SK-MEL-5 (cell line): ENCODE results near the gene PRKAG2. TPM values are rescaled to one million over a fixed set of nuclear protein-coding genes. Genes with fewer than 3 reads are reported as not detected.

Experiments used
- DNase-seq: peaks from one replicate; pipeline ENCODE4 v3.0.0-alpha.2; 2016; ENCODE audit warnings: low read depth, low spot score
- in situ Hi-C: cut with HindIII; loops from 2 replicates; pipeline ENCODE4 v1.10.0; 2016; ENCODE audit warnings: low sequenced_read_pairs, high pct_unique_total_duplicates, low pct_unique_long_range_greater_than_20kb
- total RNA-seq: library from RNA; depleted of rRNA; stranded (reverse); fragments of >200 nt; shearing (Covaris generic); gene quantifications from 2 replicates; pipeline ENCODE4 v1.2.3, GENCODE V29; 2014

PRKAG2 gene
- total RNA-seq, 1 experiment from 2014 or later, result 8.8 TPM

DNA sequence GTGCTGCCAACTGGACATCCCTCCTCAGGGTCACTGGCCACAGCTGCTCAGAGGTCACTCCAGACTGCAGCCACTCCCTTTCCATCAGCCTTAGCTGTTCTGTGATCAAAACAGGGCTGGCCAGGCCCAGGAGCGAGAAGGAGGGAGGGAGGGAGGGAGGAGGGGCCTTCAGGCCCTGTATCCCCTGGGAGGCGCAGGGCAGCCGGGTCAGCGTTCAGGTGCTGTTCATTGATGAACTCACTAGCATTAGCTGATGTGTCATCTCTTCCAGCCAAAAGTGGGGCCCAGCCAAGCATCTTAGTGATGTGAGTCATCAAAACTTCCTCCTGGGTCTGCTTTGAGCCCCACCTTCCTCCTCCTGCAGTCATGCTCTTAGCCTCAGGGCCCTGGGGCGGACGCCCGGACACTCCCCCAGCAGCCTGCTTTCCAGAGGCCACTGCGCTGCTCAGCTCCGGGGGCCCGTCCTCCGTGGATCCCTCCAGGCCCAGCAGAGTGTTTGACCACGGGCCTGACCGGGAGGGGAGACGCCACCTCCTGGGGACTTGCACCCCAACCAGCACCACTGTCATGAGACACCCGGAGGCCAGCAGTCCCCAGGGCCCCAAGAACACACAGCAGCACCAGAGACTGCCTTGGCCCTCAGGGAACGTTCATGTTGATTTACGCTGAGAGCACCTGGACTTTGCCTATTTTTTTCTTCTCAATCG is 149.2 kb downstream of the PRKAG2 start:
- DNase-seq, result peak; percentile 49
- in situ Hi-C loops, result no loop called here

DNA sequence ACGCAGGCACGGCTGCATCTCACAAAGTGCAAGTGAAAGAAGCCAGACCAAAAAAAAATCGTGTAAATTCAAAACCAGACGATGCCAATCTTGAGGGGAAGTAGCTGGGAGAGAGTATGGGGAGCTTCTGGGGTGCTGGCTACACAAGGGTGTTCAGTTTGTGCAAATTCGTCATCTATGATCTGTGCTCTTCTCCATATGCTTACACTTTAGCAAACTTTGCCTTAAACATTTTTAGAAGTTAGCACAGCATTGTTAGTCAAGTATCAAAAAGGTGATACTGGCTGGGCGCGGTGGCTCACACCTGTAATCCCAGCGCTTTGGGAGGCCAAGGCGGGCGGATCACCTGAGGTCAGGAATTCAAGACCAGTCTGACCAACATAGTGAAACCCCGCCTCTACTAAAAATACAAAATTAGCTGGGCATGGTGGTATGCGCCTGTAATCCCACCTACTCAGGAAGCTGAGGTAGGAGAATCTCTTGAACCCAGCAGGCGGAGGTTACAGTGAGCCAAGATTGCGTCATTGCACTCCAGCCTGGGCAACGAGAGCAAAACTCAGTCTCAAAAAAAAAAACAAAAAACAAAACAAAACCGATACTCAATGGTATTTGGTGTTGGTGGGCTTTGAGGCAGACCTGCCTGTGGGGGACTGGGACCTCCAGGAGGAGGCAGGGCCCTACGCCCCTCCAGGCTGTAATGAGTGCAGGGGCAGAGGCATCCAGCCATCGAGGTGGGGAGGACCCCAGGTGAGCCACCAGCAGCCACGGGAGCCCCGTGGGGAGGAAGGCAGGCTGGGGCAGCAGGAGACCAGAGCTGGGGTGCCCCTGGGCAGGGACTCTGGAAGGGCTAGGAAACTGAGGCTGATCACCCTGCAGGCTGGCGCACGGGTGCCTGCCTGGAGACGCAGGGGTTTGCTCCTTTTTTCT is 150.0 kb downstream of the PRKAG2 start:
- no peak for DNase-seq
- in situ Hi-C loops, result no loop called here

DNA sequence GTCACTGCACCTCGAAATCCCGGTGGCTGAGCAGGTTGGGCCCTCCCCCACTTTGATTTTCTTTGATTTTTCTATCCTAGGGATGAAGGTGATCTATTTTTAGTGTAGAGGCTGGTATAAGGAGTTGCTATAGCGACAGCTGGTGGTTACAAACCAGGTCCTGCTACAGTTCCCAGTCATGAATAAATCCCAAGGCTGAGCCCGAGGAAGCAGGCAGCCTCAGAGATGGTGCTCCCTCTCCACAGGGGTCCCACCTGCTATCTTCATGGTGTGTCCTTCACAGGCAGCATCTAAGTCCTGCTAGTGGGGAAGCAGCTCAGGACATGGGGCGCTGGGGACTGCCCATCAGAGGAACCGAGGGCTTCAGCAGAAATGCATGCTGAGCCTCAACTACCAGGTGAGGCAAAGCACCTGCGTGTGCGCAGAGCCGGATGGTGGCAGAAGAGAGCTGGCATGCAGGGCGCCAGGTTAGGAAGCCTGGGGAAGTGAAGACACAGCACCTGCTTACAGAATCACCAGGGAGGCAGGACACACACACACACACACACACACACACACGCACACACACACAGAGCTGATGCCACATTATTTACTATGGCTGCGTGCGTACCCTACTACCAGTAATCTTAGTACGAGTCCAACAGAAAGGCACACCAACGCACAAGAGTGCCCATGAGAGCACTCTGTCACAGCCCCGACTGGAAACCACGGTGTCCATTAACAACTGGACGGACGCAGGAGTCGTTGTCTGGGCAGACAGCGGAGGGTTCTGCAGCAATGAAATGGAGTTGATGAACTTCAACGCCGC is 150.9 kb downstream of the PRKAG2 start:
- in situ Hi-C loops, result no loop called here
- no peak for DNase-seq

DNA sequence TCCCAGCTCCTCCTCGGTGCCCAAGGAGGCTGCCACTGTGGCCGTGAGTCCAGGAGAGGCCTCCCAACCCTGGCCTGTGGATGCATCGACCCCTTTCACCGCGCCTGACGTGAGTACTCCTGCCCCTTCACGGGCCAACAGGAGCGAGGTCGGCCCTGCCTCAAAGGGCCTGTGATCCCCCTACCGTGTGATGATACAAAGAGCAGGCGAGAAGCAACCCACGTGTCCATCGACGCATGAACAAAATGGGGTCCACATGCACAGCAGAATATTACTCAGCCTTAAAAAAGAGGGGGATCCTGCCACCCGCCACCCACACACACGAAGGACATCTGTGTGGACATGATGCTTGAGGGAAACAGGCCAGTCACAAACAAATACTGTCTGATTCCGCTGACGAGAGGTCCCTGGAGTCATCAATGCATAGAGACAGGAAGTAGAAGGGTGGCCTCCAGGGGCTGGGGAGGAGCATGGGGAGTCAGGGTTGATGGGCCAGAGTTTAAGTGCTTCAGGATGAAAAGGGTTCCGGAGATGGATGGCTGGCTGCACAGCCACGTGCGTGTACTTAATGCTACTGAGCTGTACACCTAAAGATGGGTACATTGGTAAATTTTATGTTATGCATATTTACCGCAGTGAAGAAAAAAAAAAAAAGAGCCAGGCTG is 151.9 kb downstream of the PRKAG2 start:
- in situ Hi-C loops, result no loop called here
- no peak for DNase-seq

DNA sequence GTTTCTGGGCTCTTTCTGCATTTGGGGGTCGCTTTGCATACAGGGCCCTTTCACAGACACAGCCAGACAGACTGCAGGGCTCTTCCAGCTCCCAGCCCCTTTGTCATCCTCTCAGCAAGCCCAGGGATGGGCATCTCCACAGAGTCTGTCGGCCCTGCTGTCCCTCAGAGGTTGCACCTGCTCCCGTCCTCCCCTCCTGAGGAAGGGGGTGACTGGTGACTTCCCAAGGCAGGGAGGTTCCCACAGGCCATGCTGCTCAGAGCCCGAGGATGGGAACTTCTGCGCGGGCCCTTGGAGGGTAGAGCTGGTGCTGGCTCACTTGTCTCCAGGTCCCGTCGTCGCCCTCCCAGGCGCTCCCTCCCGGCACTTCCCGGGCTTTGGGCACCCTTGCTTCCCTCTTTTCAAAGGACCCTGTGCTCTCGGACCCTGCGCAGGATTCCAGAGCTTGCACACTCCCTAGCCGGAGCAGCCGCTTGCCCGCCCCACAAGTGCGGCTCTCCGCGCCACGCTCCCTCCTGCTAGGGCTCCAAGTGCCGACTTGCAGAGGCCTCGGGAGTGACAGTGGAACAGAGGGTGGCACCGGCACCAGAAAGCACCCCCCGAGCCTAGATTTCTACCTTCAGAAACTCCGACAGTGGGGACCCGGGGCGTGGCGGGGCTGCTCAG is 152.5 kb downstream of the PRKAG2 start:
- in situ Hi-C loops, result no loop called here
- no peak for DNase-seq

DNA sequence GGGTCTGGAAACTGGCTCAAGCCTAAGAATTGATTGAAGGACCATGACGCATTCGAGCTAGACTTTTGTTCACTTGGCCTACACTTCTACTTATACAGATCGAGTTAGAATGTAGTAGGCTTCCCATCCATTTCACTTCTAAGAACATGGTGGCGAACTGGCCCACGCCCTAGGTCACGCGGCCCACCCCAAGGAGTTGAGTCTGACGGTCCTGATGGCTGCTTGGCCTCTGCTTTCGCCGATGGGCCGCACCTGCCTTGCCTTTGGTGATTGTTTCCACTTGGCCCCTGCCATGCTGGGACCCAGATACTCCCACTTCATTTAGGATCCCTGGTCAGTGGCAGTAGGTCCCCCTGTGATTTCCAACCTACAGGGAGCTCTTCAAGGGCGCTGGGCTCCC is 153.6 kb downstream of the PRKAG2 start:
- in situ Hi-C loops, result no loop called here
- no peak for DNase-seq

DNA sequence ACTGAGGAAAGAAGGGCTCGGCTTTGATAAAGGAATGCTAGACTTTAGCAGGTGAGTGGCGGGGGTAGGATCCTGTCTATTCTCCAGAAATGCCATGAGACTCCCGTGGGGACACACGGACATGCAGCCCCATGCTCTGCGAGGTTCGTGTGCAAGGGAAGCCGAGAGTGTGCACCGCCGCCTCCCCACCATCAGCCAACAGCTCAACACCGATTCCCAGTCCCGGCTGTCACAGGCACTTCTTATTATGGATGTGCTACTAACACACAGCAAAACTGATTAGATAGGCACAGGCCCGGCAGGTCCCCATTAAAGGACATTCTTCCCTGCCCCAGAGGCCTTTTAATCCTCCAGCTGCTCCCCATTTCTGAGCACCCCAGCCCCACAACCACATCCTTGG is 154.4 kb downstream of the PRKAG2 start:
- in situ Hi-C loops, result no loop called here

DNA sequence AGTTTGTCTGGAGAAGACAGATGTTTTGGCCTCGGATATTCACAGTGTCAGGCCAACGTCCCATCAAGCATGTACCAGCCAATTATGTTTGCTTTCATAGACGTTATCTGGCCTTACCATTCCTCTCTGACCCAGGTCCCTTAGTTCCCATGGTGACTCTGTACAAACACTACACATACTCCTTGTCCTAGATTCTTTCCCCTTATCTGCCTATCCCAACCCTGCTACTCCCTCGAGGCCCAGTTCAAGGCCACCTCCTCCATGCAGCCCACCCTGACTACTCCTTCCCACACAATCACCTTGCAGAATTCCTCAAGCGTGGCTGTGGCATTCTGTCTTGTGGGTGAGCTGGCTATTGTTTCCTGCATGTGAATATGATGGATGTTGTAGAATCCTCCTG is 155.2 kb downstream of the PRKAG2 start:
- DNase-seq, result no peak
- in situ Hi-C loops, result no loop called here

More for the DNA sequence above, 154.4 kb downstream of the PRKAG2 start:
- no peak for DNase-seq

DNA sequence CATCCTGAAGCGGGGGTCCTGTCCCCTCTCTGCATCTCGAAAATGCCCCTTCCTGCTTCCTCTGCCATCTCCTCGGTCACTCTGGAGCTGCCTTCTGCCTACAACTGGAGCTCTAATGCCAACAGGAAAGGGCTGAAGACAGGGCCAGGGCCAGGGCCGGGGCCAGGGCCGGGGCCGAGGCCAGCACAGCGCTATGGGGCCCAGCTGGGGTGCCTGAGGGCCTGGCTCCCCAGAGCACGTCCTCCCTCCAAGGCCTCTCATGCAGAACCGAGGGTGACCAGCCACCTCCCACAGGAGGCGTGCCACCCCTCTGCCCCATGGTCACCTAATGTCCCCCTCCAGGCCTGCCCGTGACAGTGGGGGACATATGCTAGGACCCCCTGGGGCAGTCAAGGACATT is 155.7 kb downstream of the PRKAG2 start:
- DNase-seq, result no peak
- in situ Hi-C loops, result no loop called here

DNA sequence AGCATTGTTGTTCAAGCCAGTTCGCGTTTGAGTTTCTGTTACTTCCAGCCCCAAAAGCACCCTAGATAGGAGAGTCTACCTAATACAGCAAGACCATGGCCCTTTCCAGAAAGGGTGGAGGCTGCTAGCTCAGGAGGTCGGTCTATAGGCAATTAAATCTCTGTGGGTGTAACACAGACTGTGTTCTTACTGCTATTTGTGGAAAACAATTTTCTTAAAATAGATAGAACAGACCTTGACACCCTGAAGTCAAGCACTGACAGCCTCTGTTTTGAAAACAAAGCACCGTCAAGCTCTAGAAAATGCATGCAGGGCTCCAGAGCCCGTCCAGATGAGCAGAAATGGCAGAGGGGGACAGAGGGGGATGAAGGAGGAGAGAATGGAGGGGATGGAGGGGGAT is 156.6 kb downstream of the PRKAG2 start:
- DNase-seq, result no peak
- in situ Hi-C loops, result no loop called here

DNA sequence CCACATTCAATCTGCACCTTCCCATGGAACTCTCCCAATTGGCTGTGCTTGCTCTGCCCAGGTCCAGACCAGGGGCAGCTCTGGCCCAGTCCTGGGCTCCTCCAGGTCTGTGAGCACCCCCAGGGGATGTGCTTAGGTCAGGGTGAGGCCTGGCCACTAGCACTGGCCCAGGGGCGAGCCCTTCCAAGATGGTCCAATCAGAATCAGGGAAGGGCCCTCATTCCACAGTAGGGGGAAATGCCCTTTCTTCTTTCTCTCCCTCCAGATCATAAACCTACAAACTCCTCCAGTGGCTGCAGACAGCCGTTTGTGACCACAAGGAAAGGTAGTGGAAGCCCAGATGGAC is 157.0 kb downstream of the PRKAG2 start:
- in situ Hi-C loops, result no loop called here

DNA sequence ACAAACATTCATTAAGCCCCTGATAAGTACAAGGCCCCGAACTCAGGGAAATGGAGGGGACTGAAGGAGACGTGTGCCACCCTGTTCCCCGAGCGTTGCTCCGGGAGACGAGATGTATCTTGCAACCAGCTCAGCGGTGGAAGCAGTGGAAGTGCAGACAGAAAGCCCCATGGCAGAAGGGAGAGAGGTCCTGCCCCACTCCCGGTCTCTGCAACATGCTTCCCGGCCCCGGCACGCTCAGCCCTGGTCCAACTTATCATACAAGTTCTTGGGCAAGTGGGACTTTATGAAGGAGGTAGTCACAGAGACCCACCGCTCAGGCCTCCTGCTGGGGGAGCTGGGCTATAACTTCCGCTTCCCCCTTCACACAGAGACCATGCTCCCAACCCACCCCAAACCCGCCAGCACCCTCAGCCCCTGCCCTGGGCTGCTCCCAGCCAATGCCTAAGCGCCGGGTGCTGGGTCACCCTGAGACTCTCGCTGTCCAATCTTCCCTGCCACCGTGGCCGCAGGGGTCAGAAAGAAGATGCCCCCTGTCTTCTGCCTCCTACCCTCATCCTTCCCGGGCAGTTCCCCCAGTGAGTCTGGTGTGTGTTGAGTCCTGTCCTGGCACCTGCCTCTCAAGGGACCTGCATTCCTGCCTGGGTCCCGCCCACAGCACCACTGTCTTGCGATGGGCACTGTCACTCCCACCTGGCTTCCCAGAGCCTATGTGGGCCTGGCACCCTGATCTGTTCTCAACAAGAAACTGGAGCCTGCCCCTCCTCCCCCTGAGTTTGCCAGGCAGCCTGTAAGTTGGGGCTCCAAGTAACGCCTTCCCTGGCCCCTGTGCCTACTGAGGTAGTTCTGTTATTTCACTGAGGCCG is 157.7 kb downstream of the PRKAG2 start:
- in situ Hi-C loops, result no loop called here
- no peak for DNase-seq

More for the DNA sequence above, 157.0 kb downstream of the PRKAG2 start:
- no peak for DNase-seq

DNA sequence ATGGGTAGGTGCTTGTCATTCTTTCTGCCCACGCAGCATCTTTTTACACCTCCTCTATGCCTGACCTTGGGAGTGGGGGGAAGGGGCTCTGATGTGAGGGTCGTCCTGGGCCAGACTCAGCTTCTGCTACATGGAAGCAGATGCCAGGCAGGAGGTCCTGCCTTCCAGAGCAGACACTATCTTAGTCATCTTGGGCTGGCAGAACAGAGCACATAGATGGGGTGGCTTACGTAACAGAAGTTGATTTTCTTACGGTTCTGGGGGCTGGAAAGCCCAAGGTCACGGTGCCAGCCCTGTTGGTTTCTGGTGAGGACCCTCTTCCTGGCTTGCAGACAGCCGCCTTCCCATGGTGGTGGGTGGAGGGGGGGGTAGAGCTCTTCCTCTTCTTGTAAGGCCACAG is 159.0 kb downstream of the PRKAG2 start:
- in situ Hi-C loops, result no loop called here
- DNase-seq, result no peak

DNA sequence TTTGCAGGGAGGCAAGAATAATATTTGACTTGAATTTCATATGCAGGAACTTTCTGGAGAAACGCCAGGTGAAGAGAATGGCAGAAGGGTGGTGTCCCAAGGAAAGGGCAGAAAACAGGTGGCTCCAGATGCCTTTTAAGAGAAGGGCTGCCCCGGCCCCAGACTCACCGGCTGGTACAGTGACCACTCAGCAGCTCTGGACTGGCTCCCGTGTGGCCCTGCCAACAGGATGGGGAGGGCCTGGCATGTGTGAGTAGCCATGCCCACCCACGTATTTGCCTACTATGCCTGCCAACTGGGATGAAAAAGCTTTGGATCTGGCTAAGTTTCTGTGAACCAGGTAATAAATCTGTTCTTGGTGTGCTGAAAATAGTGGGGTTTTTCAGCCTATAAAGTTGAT is 159.5 kb downstream of the PRKAG2 start:
- DNase-seq, result no peak

DNA sequence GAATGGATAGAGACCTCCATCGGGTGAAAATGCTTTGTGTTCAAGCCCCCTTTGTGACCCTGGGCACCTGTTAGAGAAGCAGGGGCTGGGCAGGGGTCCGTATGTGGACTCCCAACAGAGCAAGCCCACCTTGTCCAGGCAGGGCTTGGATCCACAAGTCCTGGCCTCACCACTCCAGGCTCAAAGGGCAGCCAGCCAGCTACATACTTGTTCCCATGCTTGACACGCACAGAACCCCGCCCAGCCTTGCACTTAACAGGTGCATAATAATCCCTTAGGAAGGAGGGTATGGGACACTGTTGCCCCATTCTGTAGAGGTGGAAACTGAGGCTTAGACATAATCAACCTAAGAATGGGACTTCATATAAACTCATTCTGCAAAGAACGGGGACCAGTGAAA is 160.6 kb downstream of the PRKAG2 start:
- DNase-seq, result no peak
- in situ Hi-C loops, result no loop called here

More for the DNA sequence above, 159.5 kb downstream of the PRKAG2 start:
- in situ Hi-C loops, result no loop called here

DNA sequence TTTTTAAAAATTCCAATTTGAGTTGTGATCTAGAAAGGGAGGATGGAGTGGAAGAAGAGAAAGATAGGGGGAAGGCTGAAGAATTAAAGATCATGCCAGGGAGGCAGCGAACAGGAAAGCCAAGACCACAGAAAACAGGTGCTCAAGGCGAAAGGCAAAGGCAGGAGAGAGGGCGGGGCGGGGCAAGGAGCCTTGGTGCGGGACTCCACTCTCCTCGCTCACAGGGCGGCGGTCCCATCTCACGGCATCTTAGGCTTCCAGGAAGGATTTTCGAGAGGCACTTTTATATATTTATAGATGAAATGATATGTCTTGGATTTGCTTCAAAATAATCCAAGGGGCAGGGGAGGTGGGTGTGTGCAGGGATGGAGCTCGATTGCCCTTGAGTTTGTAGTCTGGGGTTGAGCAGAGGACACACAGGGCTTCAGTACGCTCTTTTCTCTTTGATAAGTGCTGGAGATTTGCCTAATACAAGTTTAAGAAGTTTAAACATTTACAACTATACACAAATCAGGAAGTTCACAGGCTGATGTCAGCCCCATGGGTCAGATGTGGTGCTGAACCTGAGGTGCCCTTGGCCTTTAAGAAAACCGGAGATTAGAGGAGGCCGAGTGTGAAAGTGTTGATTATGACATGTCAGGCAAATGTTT is 161.1 kb downstream of the PRKAG2 start:
- no peak for DNase-seq
- in situ Hi-C loops, result no loop called here
